Fibroblast of lung (primary cell): ENCODE results near the gene AVP. TPM values are rescaled to one million over a fixed set of nuclear protein-coding genes. Genes with fewer than 3 reads are reported as not detected.

ENCODE experiments used
- DNase-seq, 2 donors: peaks; one replicate each; pipeline versions ENCODE4 v3.0.0 to v3.0.0-alpha.2; 2010; ENCODE audit warnings: low read depth in 2 of 2
- H2AFZ ChIP-seq: 2 replicates; pipeline ENCODE4 v1.5.1; 2012; ENCODE audit warnings: low read length, control low read depth, inconsistent platforms
- H3K27ac ChIP-seq: 2 replicates; pipeline ENCODE4 v1.5.1; 2011; ENCODE audit warnings: low read length, control low read depth; ENCODE audit not compliant: insufficient read depth
- H3K27me3 ChIP-seq: 2 replicates; pipeline ENCODE4 v1.5.1; 2011; ENCODE audit warnings: mild to moderate bottlenecking, low read length; ENCODE audit not compliant: control insufficient read depth, insufficient read depth
- H3K36me3 ChIP-seq: 2 replicates; pipeline ENCODE4 v1.5.1; 2011; ENCODE audit warnings: low read length; ENCODE audit not compliant: control insufficient read depth, insufficient read depth
- H3K4me1 ChIP-seq: 2 replicates; pipeline ENCODE4 v1.5.1; 2011; ENCODE audit warnings: low read length; ENCODE audit not compliant: control insufficient read depth, insufficient read depth; ENCODE audit errors: extremely low read depth
- H3K4me2 ChIP-seq: 2 replicates; pipeline ENCODE4 v1.5.1; 2011; ENCODE audit warnings: low read length, control low read depth; ENCODE audit not compliant: insufficient read depth; ENCODE audit errors: extremely low read depth
- H3K4me3 ChIP-seq, 4 experiments: fragments of 200-600 bp in 1 of 4; sonication (generic) in 1 of 4; replicated peaks in 1 of 4; 2 replicates each; pipeline ENCODE4 v1.5.1; 2011 to 2016; ENCODE audit warnings: low read length in 4 of 4, low read depth in 3 of 4, mild to moderate bottlenecking in 3 of 4, control low read depth in 2 of 4, inconsistent platforms in 1 of 4, mixed read lengths in 1 of 4; ENCODE audit not compliant: insufficient read depth in 1 of 4; ENCODE audit errors: control extremely low read depth in 1 of 4
- H3K79me2 ChIP-seq: 2 replicates; pipeline ENCODE4 v1.5.1; 2012; ENCODE audit warnings: mild to moderate bottlenecking, low read length, inconsistent platforms; ENCODE audit not compliant: control insufficient read depth, insufficient read depth
- H3K9ac ChIP-seq: 2 replicates; pipeline ENCODE4 v1.5.1; 2011; ENCODE audit warnings: mild to moderate bottlenecking, low read length, control low read depth; ENCODE audit not compliant: insufficient read depth
- H3K9me3 ChIP-seq: 2 replicates; pipeline ENCODE4 v1.5.1; 2012; ENCODE audit warnings: low read depth, low read length; ENCODE audit not compliant: control insufficient read depth, insufficient read depth
- H4K20me1 ChIP-seq: 2 replicates; pipeline ENCODE4 v1.5.1; 2011; ENCODE audit warnings: low read length; ENCODE audit not compliant: control insufficient read depth, insufficient read depth; ENCODE audit errors: extremely low read depth
- EZH2 ChIP-seq: IDR thresholded peaks from 2 replicates; pipeline ENCODE4 v1.5.1; 2012; ENCODE audit warnings: low read length, control low read depth, mild to moderate bottlenecking; ENCODE audit errors: missing control alignments
- polyA plus RNA-seq, 2 donors: library from polyadenylated mRNA; depleted of rRNA in 1 of 2; stranded (reverse) in 1 of 2; unstranded in 1 of 2; fragments of >200 nt; gene quantifications; 2 replicates each; pipeline ENCODE4 v1.2.1, GENCODE V29; 2011 to 2012; ENCODE audit warnings: missing spikeins in 1 of 2
- total RNA-seq: library from RNA; depleted of rRNA; stranded (reverse); fragments of >200 nt; gene quantifications from 2 replicates; pipeline ENCODE4 v1.2.1, GENCODE V29; 2014
- TF ChIP-seq, protein P1 (sequence below), 2 donors: IDR thresholded peaks in 1 of 2; conservative IDR thresholded peaks in 1 of 2; 1 replicate in 1 of 2; 2 replicates in 1 of 2; pipeline ENCODE4 v1.5.1; 2011 to 2012; ENCODE audit warnings: low read length in 2 of 2, control low read depth in 1 of 2, inconsistent platforms in 1 of 2, low read depth in 1 of 2, mild to moderate bottlenecking in 1 of 2

AVP gene
- total and polyA plus RNA-seq, 2 donors (not counting 1 experiment from before 2014, with no cell fraction given), result not detected

DNA sequence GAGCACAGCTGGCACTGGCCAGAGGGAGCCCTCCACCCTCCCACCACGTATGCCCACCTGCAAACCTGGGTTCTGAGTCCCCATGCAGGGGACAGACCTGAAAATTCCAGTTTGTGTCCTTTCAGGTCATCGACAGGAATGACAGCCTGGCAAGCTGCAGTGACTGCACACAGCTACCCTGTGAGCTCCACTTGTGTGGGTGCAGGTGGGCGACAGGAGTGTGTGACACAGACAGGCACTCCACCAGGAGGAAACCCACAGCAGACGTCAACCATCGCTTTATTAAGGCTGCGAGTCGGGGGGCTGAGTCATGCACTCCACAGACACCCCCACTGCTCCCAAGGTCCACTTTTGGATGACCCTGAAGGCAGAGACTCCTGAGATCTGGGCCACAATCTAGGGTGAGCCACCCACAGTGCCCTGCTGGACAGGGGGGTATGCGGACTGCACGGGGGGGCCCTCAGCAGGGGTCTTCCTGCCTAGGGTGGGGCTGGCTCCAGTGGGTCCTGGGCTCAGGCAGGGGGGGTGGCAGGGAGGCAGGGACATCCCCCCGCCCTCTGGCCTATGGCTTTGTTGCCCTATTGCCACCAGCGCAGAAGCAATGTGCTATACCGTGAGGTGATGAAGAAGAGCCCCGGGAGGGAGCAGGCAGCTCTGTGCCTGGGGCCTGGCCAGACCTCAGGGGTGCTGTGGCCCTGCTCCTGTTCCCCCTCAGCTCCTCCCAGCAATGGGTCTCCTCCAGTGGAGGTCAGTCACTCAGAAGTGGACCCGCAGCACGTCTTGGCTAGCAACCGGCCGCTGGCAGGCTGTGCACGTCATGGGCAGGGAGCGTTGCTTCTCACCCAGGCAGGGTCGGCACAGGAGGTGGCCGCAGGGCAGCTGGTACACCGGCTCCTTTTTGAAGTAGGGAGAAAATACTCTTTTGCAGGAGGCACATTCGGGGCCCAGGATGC is 25.1 kb upstream of the AVP start:
- no peaks in the 10 kb centered on the region for H4K20me1 ChIP-seq
- no peaks in the 10 kb centered on the region for H3K27me3 ChIP-seq
- no peak overlapping the region for H2AFZ ChIP-seq
- H3K9me3 ChIP-seq, result no peaks in the 10 kb centered on the region
- TF ChIP-seq, protein P1, sequence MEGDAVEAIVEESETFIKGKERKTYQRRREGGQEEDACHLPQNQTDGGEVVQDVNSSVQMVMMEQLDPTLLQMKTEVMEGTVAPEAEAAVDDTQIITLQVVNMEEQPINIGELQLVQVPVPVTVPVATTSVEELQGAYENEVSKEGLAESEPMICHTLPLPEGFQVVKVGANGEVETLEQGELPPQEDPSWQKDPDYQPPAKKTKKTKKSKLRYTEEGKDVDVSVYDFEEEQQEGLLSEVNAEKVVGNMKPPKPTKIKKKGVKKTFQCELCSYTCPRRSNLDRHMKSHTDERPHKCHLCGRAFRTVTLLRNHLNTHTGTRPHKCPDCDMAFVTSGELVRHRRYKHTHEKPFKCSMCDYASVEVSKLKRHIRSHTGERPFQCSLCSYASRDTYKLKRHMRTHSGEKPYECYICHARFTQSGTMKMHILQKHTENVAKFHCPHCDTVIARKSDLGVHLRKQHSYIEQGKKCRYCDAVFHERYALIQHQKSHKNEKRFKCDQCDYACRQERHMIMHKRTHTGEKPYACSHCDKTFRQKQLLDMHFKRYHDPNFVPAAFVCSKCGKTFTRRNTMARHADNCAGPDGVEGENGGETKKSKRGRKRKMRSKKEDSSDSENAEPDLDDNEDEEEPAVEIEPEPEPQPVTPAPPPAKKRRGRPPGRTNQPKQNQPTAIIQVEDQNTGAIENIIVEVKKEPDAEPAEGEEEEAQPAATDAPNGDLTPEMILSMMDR (conservative IDR thresholded peaks at IDR 0.05 in 1 of 2, IDR thresholded peaks at IDR 0.05 in 1 of 2; ENCODE audit: low read depth in 1 of 2, low read length in 2 of 2), result no peak
- TF ChIP-seq EZH2, result no peak
- H3K27ac ChIP-seq, result no peak overlapping the region
- H3K4me2 ChIP-seq, result no peak overlapping the region
- no peaks in the 10 kb centered on the region for H3K4me1 ChIP-seq
- H3K36me3 ChIP-seq, result peaks cover 2% of the 10 kb centered on the region
- H3K9ac ChIP-seq, result no peak overlapping the region
- no peak overlapping the region for H3K4me3 ChIP-seq
- DNase-seq, result peak in 1 of 2 donors; percentile 15
- H3K79me2 ChIP-seq, result no peaks in the 10 kb centered on the region

DNA sequence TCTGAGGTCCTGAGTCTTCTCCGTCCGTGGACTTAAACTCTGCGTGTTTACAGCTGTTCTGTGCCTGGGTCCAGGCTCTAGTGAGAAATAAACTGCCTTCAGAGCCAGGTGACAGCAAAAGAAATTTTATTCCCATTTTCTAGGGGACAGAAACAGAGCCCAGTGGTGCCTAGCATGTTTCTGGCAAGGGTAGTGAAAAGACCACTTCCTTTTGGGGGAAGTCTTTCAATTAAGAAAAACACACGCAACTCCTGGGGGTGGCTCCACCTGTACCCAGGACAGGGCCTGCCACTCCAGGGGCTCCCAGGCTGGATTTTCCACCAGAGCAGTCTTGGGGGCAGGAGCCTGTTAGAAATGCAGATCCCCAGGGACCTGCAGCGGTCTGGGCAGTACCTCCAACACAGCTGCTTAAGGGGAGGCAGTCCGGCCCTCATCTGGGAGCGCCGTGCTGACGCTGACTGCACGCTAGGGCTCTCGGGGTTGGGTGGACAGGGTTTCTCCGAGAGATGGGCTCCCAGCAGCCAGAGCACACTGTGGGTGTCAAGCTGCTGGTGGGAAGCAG is 23.0 kb upstream of the AVP start:
- Histone ChIP-seq H3K4me3 (no peak overlapping the region), H3K79me2 (no peaks in the 10 kb centered on the region), H3K9ac (no peak overlapping the region), H3K36me3 (no peaks in the 10 kb centered on the region), H3K9me3 (no peaks in the 10 kb centered on the region), H3K27me3 (no peaks in the 10 kb centered on the region), H4K20me1 (no peaks in the 10 kb centered on the region), H3K27ac (no peak overlapping the region), H3K4me2 (no peak overlapping the region), H3K4me1 (no peaks in the 10 kb centered on the region), H2AFZ (no peak overlapping the region)
- no peak for DNase-seq
- no peak for TF ChIP-seq EZH2
- TF ChIP-seq, protein P1 (conservative IDR thresholded peaks at IDR 0.05 in 1 of 2, IDR thresholded peaks at IDR 0.05 in 1 of 2; ENCODE audit: low read depth in 1 of 2, low read length in 2 of 2), result no peak

DNA sequence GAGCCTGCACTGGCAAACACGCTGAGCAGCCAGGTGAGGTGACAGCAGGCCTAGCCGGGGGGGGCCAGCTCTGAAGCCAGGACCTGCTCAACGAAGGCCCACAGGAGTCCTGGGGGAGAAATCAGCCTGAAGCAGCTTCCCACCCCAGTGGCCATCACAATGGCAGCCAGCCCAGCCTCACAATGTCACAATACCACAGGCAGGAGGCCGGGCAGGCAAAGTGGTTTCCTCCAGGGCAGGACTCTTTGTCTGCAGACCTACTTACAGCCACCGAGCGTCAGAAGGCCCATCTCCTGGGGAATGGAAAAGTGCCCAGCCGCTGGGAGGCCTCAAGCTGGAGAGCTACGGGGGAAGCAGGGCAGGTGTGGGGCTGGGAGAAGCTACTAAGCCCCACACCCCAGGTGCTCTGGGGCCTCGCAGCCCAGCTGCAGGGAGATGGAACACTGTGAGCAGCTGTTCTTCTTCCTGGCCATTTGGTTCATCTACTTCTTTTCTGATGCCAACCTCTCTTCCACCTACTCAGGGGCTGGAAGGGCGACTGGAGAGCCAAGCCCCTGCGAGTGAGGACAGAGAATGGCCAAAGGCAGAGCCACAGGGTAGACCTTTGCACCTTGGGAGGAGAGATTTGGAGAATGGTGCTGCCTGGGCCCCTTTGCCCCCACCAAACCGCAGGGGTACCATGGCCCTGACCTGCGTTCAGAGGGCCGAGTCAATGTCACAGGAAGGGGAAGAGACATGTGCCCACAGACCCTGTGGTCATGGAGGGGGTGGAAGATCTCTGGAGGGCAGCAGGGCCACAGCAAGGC is 22.3 kb upstream of the AVP start:
- no peak overlapping the region for H2AFZ ChIP-seq
- H3K4me1 ChIP-seq, result no peaks in the 10 kb centered on the region
- no peak overlapping the region for H3K9ac ChIP-seq
- H3K27me3 ChIP-seq, result no peaks in the 10 kb centered on the region
- no peaks in the 10 kb centered on the region for H3K36me3 ChIP-seq
- H3K27ac ChIP-seq, result no peak overlapping the region
- H3K4me2 ChIP-seq, result no peak overlapping the region
- H3K9me3 ChIP-seq, result no peaks in the 10 kb centered on the region
- H3K79me2 ChIP-seq, result no peaks in the 10 kb centered on the region
- DNase-seq, result no peak
- no peaks in the 10 kb centered on the region for H4K20me1 ChIP-seq
- TF ChIP-seq, protein P1 (conservative IDR thresholded peaks at IDR 0.05 in 1 of 2, IDR thresholded peaks at IDR 0.05 in 1 of 2; ENCODE audit: low read depth in 1 of 2, low read length in 2 of 2), result no peak
- no peak for TF ChIP-seq EZH2
- H3K4me3 ChIP-seq, result no peak overlapping the region
